ENCODE data around the gene RBM19. TPM values are rescaled to one million over a fixed set of nuclear protein-coding genes. Genes with fewer than 3 reads are reported as not detected.
A peak's percentile ranks its signal among the peaks of the same experiment; 100 is the strongest.

The RBM19 gene
- total and polyA plus RNA-seq, 2 of the 4 experiments (the other 2 are of a cell fraction), result 18.7 to 19.2 TPM

- Histone ChIP-seq H3K4me1 (ENCODE audit: control insufficient read depth, insufficient read depth, low read length) (peaks cover 5% of the 10 kb centered on the region), H3K18ac (ENCODE audit: low read depth, low read length) (no peak overlapping the region), H3K9ac (ENCODE audit: low read depth, low read length) (no peak overlapping the region), H3K4me3 (ENCODE audit: insufficient read depth, low read depth, low read length) (no peak overlapping the region), H2AK9ac (replicated peaks; ENCODE audit: low read depth, low read length, poor library complexity) (peak overlapping the region; percentile 15), H3K36me3 (ENCODE audit: control insufficient read depth, insufficient read depth, low read length) (no peaks in the 10 kb centered on the region), H4K91ac (ENCODE audit: insufficient read depth, low read depth, low read length) (no peak overlapping the region), H3K27ac (ENCODE audit: insufficient read depth, low read length) (no peak overlapping the region), H3K9me1 (ENCODE audit: insufficient read depth, low read length) (no peaks in the 10 kb centered on the region), H3K27me3 (ENCODE audit: control insufficient read depth, insufficient read depth, low read length) (peaks cover 4% of the 10 kb centered on the region; the same call in 1 of the 2 replicates), H3K23ac (ENCODE audit: low read depth, low read length) (no peak overlapping the region), H2BK20ac (ENCODE audit: low read depth, low read length) (no peak overlapping the region), H3K4ac (ENCODE audit: low read depth, low read length) (no peak overlapping the region), H4K8ac (ENCODE audit: low read depth in 2 of 2, low read length in 2 of 2) (no peak overlapping the region), H4K5ac (ENCODE audit: low read depth, low read length) (no peak overlapping the region), H3K14ac (replicated peaks; ENCODE audit: low read depth, low read length) (no peak overlapping the region), H2BK15ac (ENCODE audit: low read depth, low read length) (no peak overlapping the region), H3K56ac (ENCODE audit: extremely low read depth, insufficient read depth, low read length) (no peak overlapping the region), H4K20me1 (ENCODE audit: insufficient read depth, low read length) (no peaks in the 10 kb centered on the region), H2AFZ (replicated peaks; ENCODE audit: low read length, poor library complexity) (peak overlapping the region; percentile 44), H3K4me2 (ENCODE audit: low read depth, low read length) (no peak overlapping the region), H2BK5ac (ENCODE audit: low read depth, low read length, poor library complexity, severe bottlenecking) (no peak overlapping the region), H3K9me3 (ENCODE audit: control insufficient read depth, insufficient read depth, low read length) (no peaks in the 10 kb centered on the region), H2AK5ac (ENCODE audit: low read depth, low read length) (no peak overlapping the region), H3K79me1 (ENCODE audit: low read depth in 1 of 2, low read length in 2 of 2) (no peaks in the 10 kb centered on the region), H2BK120ac (ENCODE audit: low read depth, low read length) (no peak overlapping the region; the same call in 1 of the 2 replicates)
- intact Hi-C loops (cut with micrococcal nuclease) (no loop called here), dilution Hi-C loops (cut with HindIII; ENCODE audit: low sequenced_read_pairs, unreplicated experiment) (no loop called here), in situ Hi-C loops (cut with MboI; ENCODE audit: low sequenced_read_pairs) (no loop called here)
- DNase-seq (no peak), ATAC-seq (ENCODE audit: low read depth) (no peak)
- WGBS, 2 experiments (ENCODE audit: extremely low coverage in 2 of 2, insufficient read length in 1 of 2), result no CpG with 5 or more reads among the region's 6 CpGs
- no TSS peak for BruUV-seq (replicated peaks)
- ChIA-PET CTCF (interaction anchor here (0.6 kb wide), 1 partner anchor 740 kb away, joined by 4 read pairs; no protein-coding TSS in a partner anchor), POLR2A (ENCODE audit: unreplicated experiment) (no interaction called here)
- TF ChIP-seq CEBPB (IDR thresholded peaks at IDR 0.05; ENCODE audit: low read depth, low read length) (no peak), RCOR1 (IDR thresholded peaks at IDR 0.05; ENCODE audit: insufficient replicate concordance, low read length) (no peak), CHD1 (IDR thresholded peaks at IDR 0.05; ENCODE audit: low read depth, low read length) (no peak), POLR2A (IDR thresholded peaks at IDR 0.05; ENCODE audit: low read depth, low read length) (no peak), MAZ (IDR thresholded peaks at IDR 0.05; ENCODE audit: borderline replicate concordance, low read depth, low read length) (no peak), RFX5 (IDR thresholded peaks at IDR 0.05; ENCODE audit: low read depth, low read length) (no peak), SMC3 (IDR thresholded peaks at IDR 0.05; ENCODE audit: low read depth, low read length) (no peak)
- TF ChIP-seq, protein P1, sequence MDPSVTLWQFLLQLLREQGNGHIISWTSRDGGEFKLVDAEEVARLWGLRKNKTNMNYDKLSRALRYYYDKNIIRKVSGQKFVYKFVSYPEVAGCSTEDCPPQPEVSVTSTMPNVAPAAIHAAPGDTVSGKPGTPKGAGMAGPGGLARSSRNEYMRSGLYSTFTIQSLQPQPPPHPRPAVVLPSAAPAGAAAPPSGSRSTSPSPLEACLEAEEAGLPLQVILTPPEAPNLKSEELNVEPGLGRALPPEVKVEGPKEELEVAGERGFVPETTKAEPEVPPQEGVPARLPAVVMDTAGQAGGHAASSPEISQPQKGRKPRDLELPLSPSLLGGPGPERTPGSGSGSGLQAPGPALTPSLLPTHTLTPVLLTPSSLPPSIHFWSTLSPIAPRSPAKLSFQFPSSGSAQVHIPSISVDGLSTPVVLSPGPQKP (IDR thresholded peaks at IDR 0.05; ENCODE audit: borderline replicate concordance, low read depth, low read length), result no peak
- TF ChIP-seq, protein P2, sequence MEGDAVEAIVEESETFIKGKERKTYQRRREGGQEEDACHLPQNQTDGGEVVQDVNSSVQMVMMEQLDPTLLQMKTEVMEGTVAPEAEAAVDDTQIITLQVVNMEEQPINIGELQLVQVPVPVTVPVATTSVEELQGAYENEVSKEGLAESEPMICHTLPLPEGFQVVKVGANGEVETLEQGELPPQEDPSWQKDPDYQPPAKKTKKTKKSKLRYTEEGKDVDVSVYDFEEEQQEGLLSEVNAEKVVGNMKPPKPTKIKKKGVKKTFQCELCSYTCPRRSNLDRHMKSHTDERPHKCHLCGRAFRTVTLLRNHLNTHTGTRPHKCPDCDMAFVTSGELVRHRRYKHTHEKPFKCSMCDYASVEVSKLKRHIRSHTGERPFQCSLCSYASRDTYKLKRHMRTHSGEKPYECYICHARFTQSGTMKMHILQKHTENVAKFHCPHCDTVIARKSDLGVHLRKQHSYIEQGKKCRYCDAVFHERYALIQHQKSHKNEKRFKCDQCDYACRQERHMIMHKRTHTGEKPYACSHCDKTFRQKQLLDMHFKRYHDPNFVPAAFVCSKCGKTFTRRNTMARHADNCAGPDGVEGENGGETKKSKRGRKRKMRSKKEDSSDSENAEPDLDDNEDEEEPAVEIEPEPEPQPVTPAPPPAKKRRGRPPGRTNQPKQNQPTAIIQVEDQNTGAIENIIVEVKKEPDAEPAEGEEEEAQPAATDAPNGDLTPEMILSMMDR (conservative IDR thresholded peaks at IDR 0.05; ENCODE audit: low read depth, low read length), result no peak
These were observed 197.3 kb downstream of the RBM19 start for GRCh38 chr12:113768850-113769249.
